Loucy (cell line): ENCODE measurements around the gene ZNF362.

Source experiments
- H2AFZ ChIP-seq: fragments of 200-600 bp; sonication (generic); 2 replicates; pipeline ENCODE4 v1.6.0; 2016; ENCODE audit warnings: antibody characterized with exemption, mild to moderate bottlenecking, low read length, moderate library complexity
- H3F3A ChIP-seq: fragments of 200-600 bp; 2 replicates; pipeline ENCODE4 v1.6.0; 2016; ENCODE audit warnings: antibody characterized with exemption, low read depth, mild to moderate bottlenecking
- H3K27me3 ChIP-seq: fragments of 200-600 bp; sonication (generic); 2 replicates; pipeline ENCODE4 v1.6.1; 2014; ENCODE audit warnings: low read length, mild to moderate bottlenecking; ENCODE audit not compliant: insufficient read depth, poor library complexity, severe bottlenecking
- H3K36me3 ChIP-seq: fragments of 200-600 bp; sonication (generic); 2 replicates; pipeline ENCODE4 v1.6.1; 2016; ENCODE audit warnings: low read length; ENCODE audit not compliant: insufficient read depth
- H3K4me1 ChIP-seq: fragments of 200-600 bp; sonication (generic); 2 replicates; pipeline ENCODE4 v1.5.1; 2014; ENCODE audit warnings: low read length, mild to moderate bottlenecking; ENCODE audit not compliant: insufficient read depth, poor library complexity, severe bottlenecking
- H3K4me2 ChIP-seq: fragments of 200-600 bp; sonication (generic); 2 replicates; pipeline ENCODE4 v1.6.0; 2014; ENCODE audit warnings: antibody characterized with exemption, low read length, low read depth, mild to moderate bottlenecking; ENCODE audit not compliant: poor library complexity, severe bottlenecking
- H3K4me3 ChIP-seq: fragments of 200-600 bp; sonication (generic); 2 replicates; pipeline ENCODE4 v1.5.1; 2014; ENCODE audit warnings: low read length, mild to moderate bottlenecking, mixed read lengths; ENCODE audit not compliant: poor library complexity, severe bottlenecking
- H3K79me2 ChIP-seq: fragments of 200-600 bp; sonication (generic); 2 replicates; pipeline ENCODE4 v1.6.1; 2014; ENCODE audit warnings: low read length; ENCODE audit not compliant: insufficient read depth
- H3K9ac ChIP-seq: fragments of 200-600 bp; sonication (generic); 2 replicates; pipeline ENCODE4 v1.6.0; 2014; ENCODE audit warnings: mild to moderate bottlenecking, low read depth, low read length, moderate library complexity; ENCODE audit not compliant: poor library complexity, severe bottlenecking
- H3K9me2 ChIP-seq: fragments of 200-600 bp; sonication (generic); replicated peaks from 2 replicates; pipeline ENCODE4 v1.6.1; 2016; ENCODE audit warnings: low read depth, low read length, mixed read lengths
- H3K9me3 ChIP-seq: fragments of 200-600 bp; sonication (generic); 2 replicates; pipeline ENCODE4 v1.6.1; 2014; ENCODE audit warnings: mild to moderate bottlenecking, antibody characterized with exemption, low read length, low read depth; ENCODE audit not compliant: insufficient read depth
- H4K20me1 ChIP-seq: fragments of 200-600 bp; sonication (generic); 2 replicates; pipeline ENCODE4 v1.6.0; 2014; ENCODE audit warnings: antibody characterized with exemption, low read length, mild to moderate bottlenecking; ENCODE audit not compliant: insufficient read depth, poor library complexity, severe bottlenecking
- EZH2phosphoT487 ChIP-seq: fragments of 200-600 bp; IDR thresholded peaks from 2 replicates; pipeline ENCODE4 v1.6.1; 2018; ENCODE audit warnings: antibody characterized with exemption, mild to moderate bottlenecking, moderate library complexity, borderline replicate concordance
- TF ChIP-seq, protein P1 (sequence below): fragments of 200-600 bp; sonication (generic); conservative IDR thresholded peaks from 2 replicates; pipeline ENCODE4 v1.5.1; 2014; ENCODE audit warnings: mild to moderate bottlenecking, antibody characterized with exemption, low read length

The ZNF362 gene

DNA sequence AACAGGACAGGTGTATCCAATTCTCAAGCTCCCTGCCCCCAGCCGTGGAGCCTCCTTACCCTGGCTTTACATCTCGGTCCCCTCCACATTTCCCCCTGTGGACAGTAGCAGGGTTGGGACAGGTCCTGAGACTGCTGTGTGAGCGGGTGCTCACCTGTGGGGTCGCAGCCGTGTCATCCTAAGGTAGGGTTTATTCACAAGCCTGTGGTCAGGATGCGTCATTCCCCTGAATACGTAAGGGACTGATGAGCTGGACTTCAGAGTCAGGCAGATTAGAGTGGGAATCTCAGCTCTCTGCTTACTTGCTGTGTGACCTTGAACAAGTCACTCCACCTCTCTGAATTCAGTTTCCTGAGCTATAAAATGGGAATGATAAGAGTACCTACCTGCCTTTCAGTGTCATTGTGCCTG is 17.7 kb downstream of the ZNF362 start:
- Histone ChIP-seq H3F3A (no peaks in the 10 kb centered on the region), H3K4me1 (peaks cover 4% of the 10 kb centered on the region), H3K79me2 (peaks cover 3% of the 10 kb centered on the region; the same call in 1 of the 2 replicates), H3K9me3 (no peaks in the 10 kb centered on the region), H3K4me3 (no peak overlapping the region), H3K9ac (no peak overlapping the region), H3K4me2 (no peak overlapping the region), H3K36me3 (peaks cover 12% of the 10 kb centered on the region; the same call in 1 of the 2 replicates), H3K9me2 (no peaks in the 10 kb centered on the region), H4K20me1 (no peaks in the 10 kb centered on the region), H3K27me3 (no peaks in the 10 kb centered on the region), H2AFZ (no peak overlapping the region)
- no peak for TF ChIP-seq EZH2phosphoT487
- TF ChIP-seq, protein P1, sequence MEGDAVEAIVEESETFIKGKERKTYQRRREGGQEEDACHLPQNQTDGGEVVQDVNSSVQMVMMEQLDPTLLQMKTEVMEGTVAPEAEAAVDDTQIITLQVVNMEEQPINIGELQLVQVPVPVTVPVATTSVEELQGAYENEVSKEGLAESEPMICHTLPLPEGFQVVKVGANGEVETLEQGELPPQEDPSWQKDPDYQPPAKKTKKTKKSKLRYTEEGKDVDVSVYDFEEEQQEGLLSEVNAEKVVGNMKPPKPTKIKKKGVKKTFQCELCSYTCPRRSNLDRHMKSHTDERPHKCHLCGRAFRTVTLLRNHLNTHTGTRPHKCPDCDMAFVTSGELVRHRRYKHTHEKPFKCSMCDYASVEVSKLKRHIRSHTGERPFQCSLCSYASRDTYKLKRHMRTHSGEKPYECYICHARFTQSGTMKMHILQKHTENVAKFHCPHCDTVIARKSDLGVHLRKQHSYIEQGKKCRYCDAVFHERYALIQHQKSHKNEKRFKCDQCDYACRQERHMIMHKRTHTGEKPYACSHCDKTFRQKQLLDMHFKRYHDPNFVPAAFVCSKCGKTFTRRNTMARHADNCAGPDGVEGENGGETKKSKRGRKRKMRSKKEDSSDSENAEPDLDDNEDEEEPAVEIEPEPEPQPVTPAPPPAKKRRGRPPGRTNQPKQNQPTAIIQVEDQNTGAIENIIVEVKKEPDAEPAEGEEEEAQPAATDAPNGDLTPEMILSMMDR = no peak

DNA sequence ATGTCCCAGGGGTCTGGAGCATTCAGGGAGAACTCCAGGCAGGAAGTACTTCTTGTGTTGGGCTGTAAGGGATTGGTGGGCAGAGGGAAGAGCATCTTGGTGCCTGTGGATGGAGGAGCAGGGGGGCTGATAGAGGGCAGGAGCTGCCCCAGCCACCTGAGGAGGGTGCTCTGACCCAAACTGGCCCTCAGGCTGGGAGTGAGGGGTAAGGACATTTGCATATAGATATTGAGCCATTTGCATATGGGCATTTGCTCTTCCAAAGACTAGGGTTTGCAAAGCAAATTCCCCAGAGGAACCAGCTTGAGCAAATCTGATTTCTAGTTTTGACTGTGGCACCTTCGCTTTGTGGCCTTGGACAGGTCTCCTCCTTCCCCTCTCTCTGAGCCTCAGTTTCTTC is 18.2 kb downstream of the ZNF362 start:
- Histone ChIP-seq H3F3A (no peaks in the 10 kb centered on the region), H3K4me3 (no peak overlapping the region), H2AFZ (no peak overlapping the region), H3K9me2 (no peaks in the 10 kb centered on the region), H3K4me2 (no peak overlapping the region), H3K36me3 (peaks cover 12% of the 10 kb centered on the region; the same call in 1 of the 2 replicates), H3K27me3 (no peaks in the 10 kb centered on the region), H4K20me1 (no peaks in the 10 kb centered on the region), H3K4me1 (peaks cover 4% of the 10 kb centered on the region), H3K9me3 (no peaks in the 10 kb centered on the region), H3K9ac (no peak overlapping the region), H3K79me2 (peaks cover 3% of the 10 kb centered on the region; the same call in 1 of the 2 replicates)
- TF ChIP-seq, protein P1 = no peak
- TF ChIP-seq EZH2phosphoT487 = no peak

DNA sequence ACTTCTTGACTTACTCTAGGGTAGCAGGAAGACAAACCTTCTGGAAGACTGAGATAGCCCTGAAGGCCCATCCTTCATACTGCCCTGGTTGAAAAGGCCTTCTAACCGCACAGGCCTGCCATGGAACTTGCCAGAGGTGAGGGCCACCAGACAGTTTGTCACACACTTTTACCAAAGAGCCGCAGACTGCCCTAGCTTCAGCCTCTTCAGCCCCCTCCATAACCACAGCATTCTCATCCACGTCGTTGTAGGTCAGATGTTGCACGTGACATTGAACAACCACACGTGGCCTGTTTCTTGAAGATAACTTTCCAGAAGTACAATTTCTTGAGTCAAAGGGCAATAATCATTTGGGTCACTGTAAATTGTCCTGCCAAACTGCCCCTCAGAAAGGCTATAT is 18.9 kb downstream of the ZNF362 start:
- Histone ChIP-seq H3K4me3 (no peak overlapping the region), H3F3A (no peaks in the 10 kb centered on the region), H3K4me1 (peaks cover 4% of the 10 kb centered on the region), H2AFZ (no peak overlapping the region), H4K20me1 (no peaks in the 10 kb centered on the region), H3K9me3 (no peaks in the 10 kb centered on the region), H3K9ac (no peak overlapping the region), H3K9me2 (no peaks in the 10 kb centered on the region), H3K4me2 (no peak overlapping the region), H3K36me3 (peaks cover 11% of the 10 kb centered on the region; the same call in 1 of the 2 replicates), H3K27me3 (no peaks in the 10 kb centered on the region), H3K79me2 (peaks cover 3% of the 10 kb centered on the region; the same call in 1 of the 2 replicates)
- no peak for TF ChIP-seq EZH2phosphoT487
- TF ChIP-seq, protein P1 = no peak
